ENCODE results near the gene SERPINA4. TPM values are rescaled to one million over a fixed set of nuclear protein-coding genes. Genes with fewer than 3 reads are reported as not detected.
A peak's percentile ranks its signal among the peaks of the same experiment; 100 is the strongest.

The SERPINA4 gene
- total and polyA plus RNA-seq, 2 of the 13 experiments (the other 11 are each of a cell fraction or from before 2014, with no cell fraction given) = 39.1 to 57.8 TPM

- H4K20me1 ChIP-seq (ENCODE audit: insufficient read depth, low read length) = peaks cover 26% of the 10 kb centered on the region; the same call in 1 of the 2 replicates
- POLR2A ChIA-PET = interaction anchor here (0.9 to 19.0 kb wide), 10 partner anchors 11 to 926 kb away, joined by 3 to 638 read pairs (median 18); partner anchors contain the start of genes SERPINA4 and SERPINA5
- peaks cover 67% of the 10 kb centered on the region for H3K4me1 ChIP-seq (ENCODE audit: insufficient read depth, low read length)
- H3K9ac ChIP-seq (ENCODE audit: insufficient read depth, low read depth, low read length) = no peak overlapping the region
- H3K4me3 ChIP-seq (replicated peaks in 1 of 3; ENCODE audit: insufficient read depth in 1 of 3, low read depth in 2 of 3, low read length in 3 of 3) = no peak overlapping the region
- H3K9me3 ChIP-seq (ENCODE audit: low read length) = no peaks in the 10 kb centered on the region
- H3K36me3 ChIP-seq (replicated peaks in 1 of 2; ENCODE audit: control insufficient read depth in 1 of 2, insufficient read depth in 2 of 2, low read length in 2 of 2) = peaks cover 6 to 20% of the 10 kb centered on the region in 2 experiments
- H3K79me2 ChIP-seq (ENCODE audit: insufficient read depth, low read length) = peaks cover 43% of the 10 kb centered on the region
- 100% methylated on average over 5 of the region's 5 CpGs for WGBS (ENCODE audit: low lambda C conversion rate)
- FAIRE-seq (no peak), ATAC-seq (no peak), DNase-seq (ENCODE audit: low spot score) (no peak)
- intact Hi-C loops (cut with micrococcal nuclease; ENCODE audit: unreplicated experiment) = no loop called here
- H3K27ac ChIP-seq (ENCODE audit: extremely low read length, insufficient read depth, low read length) = peak overlapping the region; percentile 24
- in situ Hi-C loops (cut with HindIII; ENCODE audit: extremely low pct_ligation_motif_present, low pct_unique_long_range_greater_than_20kb) = no loop called here
- CTCF ChIA-PET (ENCODE audit: low intra/inter-chr PET ratio, low total read pairs) = no interaction called here
- H2AFZ ChIP-seq (ENCODE audit: low read length) = no peak overlapping the region
- BruUV-seq (replicated peaks) = no TSS peak
- no peak overlapping the region for H3K4me2 ChIP-seq (ENCODE audit: low read depth, low read length)
- H3K27me3 ChIP-seq (ENCODE audit: control insufficient read depth in 1 of 2, insufficient read depth in 2 of 2, low read length in 2 of 2) = no peaks in the 10 kb centered on the region; a peak in 1 of 5 replicates
- TF ChIP-seq, protein P1, sequence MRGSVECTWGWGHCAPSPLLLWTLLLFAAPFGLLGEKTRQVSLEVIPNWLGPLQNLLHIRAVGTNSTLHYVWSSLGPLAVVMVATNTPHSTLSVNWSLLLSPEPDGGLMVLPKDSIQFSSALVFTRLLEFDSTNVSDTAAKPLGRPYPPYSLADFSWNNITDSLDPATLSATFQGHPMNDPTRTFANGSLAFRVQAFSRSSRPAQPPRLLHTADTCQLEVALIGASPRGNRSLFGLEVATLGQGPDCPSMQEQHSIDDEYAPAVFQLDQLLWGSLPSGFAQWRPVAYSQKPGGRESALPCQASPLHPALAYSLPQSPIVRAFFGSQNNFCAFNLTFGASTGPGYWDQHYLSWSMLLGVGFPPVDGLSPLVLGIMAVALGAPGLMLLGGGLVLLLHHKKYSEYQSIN (CRISPR knock-in tag; IDR thresholded peaks at IDR 0.05; ENCODE audit: borderline replicate concordance) = no peak
- TF ChIP-seq NR2C2 (CRISPR knock-in tag; IDR thresholded peaks at IDR 0.05; ENCODE audit: borderline replicate concordance) (0 out of 2 replicates have a peak, but pooled peaks have one; percentile 6), ZNF720 (CRISPR knock-in tag; IDR thresholded peaks at IDR 0.05) (no peak)
These were observed 49.9 kb downstream of the SERPINA4 start for GRCh38 chr14:94611179-94611578.

DNA sequence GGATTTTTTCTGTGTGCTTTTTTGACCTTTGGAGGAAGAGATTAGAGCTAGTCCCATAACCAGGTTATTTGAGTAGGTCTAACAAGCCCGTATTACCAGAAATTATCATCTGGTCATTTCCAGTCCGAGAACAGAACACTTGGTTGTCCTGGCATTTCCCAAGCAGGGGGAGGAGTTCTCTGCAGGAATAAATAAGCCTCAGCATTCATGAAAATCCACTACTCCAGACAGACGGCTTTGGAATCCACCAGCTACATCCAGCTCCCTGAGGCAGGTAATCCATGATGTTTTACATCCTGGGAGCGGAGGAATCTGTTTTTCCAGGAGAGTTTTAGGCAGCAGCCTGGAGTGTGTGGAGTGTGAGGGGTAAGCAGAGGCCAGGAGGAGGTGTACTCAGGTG is 50.9 kb downstream of the SERPINA4 start, which contains the start of gene SERPINA3:
Gene SERPINA3 (plus strand): TSS at position 218 of the 400 bp plus-strand sequence. CDS start 2,051 bp downstream, outside the sequence.
- Histone ChIP-seq H3K27me3 (ENCODE audit: control insufficient read depth in 1 of 2, insufficient read depth in 2 of 2, low read length in 2 of 2) (no peaks in the 10 kb centered on the region; a peak in 1 of 5 replicates), H3K9ac (ENCODE audit: insufficient read depth, low read depth, low read length) (peak within 1 kb of the TSS; percentile 81), H2AFZ (ENCODE audit: low read length) (no peak within 1 kb of the TSS), H3K4me2 (ENCODE audit: low read depth, low read length) (peak within 1 kb of the TSS; percentile 97), H3K4me1 (ENCODE audit: insufficient read depth, low read length) (peaks cover 77% of the 10 kb centered on the region), H3K4me3 (replicated peaks in 1 of 3; ENCODE audit: insufficient read depth in 1 of 3, low read depth in 2 of 3, low read length in 3 of 3) (peak within 1 kb of the TSS; percentile 62 to 69 (median 68)), H4K20me1 (ENCODE audit: insufficient read depth, low read length) (peaks cover 34% of the 10 kb centered on the region; the same call in 1 of the 2 replicates), H3K9me3 (ENCODE audit: low read length) (peaks cover 3% of the 10 kb centered on the region; the same call in 1 of the 2 replicates), H3K36me3 (replicated peaks in 1 of 2; ENCODE audit: control insufficient read depth in 1 of 2, insufficient read depth in 2 of 2, low read length in 2 of 2) (peaks cover 12 to 30% of the 10 kb centered on the region in 2 experiments), H3K27ac (ENCODE audit: extremely low read length, insufficient read depth, low read length) (peak within 1 kb of the TSS; percentile 77), H3K79me2 (ENCODE audit: insufficient read depth, low read length) (peaks cover 53% of the 10 kb centered on the region)
- in situ Hi-C loops (cut with HindIII; ENCODE audit: extremely low pct_ligation_motif_present, low pct_unique_long_range_greater_than_20kb) = no loop called here
- WGBS (ENCODE audit: low lambda C conversion rate) = 8% methylated on average over 4 of the region's 4 CpGs
- intact Hi-C loops (cut with micrococcal nuclease; ENCODE audit: unreplicated experiment) = loop anchor here (1.0 kb wide), 1 partner anchor 13 kb away; no protein-coding TSS in a partner anchor
- peak; percentile 76 for ATAC-seq
- FAIRE-seq = peak; percentile 84
- no TSS peak for BruUV-seq (replicated peaks)
- ChIA-PET POLR2A (interaction anchor here (0.9 to 19.0 kb wide), 21 partner anchors 10 to 438 kb away, joined by 3 to 638 read pairs (median 5); partner anchors contain the start of genes PPP4R4, SERPINA1, SERPINA4 and SERPINA5), CTCF (ENCODE audit: low intra/inter-chr PET ratio, low total read pairs) (no interaction called here)
- DNase-seq (ENCODE audit: low spot score) = peak; percentile 91
- no peak for TF ChIP-seq ZNF567 (CRISPR knock-in tag; IDR thresholded peaks at IDR 0.05; ENCODE audit: borderline replicate concordance)
- TF ChIP-seq, protein P2, sequence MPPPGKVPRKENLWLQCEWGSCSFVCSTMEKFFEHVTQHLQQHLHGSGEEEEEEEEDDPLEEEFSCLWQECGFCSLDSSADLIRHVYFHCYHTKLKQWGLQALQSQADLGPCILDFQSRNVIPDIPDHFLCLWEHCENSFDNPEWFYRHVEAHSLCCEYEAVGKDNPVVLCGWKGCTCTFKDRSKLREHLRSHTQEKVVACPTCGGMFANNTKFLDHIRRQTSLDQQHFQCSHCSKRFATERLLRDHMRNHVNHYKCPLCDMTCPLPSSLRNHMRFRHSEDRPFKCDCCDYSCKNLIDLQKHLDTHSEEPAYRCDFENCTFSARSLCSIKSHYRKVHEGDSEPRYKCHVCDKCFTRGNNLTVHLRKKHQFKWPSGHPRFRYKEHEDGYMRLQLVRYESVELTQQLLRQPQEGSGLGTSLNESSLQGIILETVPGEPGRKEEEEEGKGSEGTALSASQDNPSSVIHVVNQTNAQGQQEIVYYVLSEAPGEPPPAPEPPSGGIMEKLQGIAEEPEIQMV (CRISPR knock-in tag; IDR thresholded peaks at IDR 0.05; ENCODE audit: low read depth) = no peak
- TF ChIP-seq GZF1 (CRISPR knock-in tag; IDR thresholded peaks at IDR 0.05) = no peak
- TF ChIP-seq HMGXB3 (CRISPR knock-in tag; IDR thresholded peaks at IDR 0.05; ENCODE audit: borderline replicate concordance) = no peak
- TF ChIP-seq TBP (CRISPR knock-in tag; IDR thresholded peaks at IDR 0.05) = no peak
- no peak for TF ChIP-seq ZNF572 (CRISPR knock-in tag; IDR thresholded peaks at IDR 0.05)
- peak; percentile 67 for TF ChIP-seq FOSL2 (CRISPR knock-in tag; IDR thresholded peaks at IDR 0.05)

All from HepG2 (cell line).